NCI-H69 (cell line): Measurements from ENCODE around the gene CPB2.
A peak's percentile ranks its signal among the peaks of the same experiment; 100 is the strongest.

Source experiments
- DNase-seq: peaks from one replicate; lab custom pipeline; 2025; lab: John Stamatoyannopoulos, UW

CPB2 gene

DNA sequence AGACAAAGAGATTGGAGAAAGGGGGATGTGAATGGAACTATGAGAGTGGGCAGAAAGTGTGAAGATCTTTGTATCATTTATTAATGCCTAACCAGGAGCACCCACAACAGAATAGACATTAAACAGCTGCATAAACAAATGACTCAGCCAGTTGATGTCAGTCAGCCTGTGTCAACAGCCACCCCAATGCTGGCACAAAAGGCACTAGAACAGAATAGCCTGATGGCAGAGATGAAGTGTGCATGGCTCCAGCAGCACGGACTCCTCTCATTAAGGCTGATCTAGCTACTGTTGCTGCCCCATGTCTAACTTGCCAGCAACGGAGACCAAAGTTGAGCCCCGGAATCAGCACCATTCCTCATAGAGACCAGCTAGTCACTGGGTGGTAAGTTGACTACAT lies 7.8 kb downstream of the CPB2 start:
- peak; percentile 39 for DNase-seq

DNA sequence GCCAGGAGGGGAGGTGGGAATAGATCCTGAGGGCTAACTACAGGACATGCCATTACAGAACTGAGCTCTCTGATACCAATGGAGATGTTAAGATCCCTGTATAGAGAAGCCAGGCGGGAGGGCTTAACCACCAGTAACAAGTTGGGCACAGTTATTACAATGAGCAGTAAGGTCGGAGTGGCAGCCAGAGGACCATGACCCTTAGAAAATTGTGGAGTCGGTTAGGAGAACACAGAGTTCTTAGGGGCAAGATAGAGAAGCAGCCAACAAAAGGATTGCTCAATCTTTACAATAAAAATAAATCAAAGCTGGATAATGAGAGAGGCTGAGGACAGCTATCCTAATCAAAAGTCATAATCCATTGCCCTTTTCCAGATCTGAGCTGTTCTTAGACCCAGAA lies 10.4 kb downstream of the CPB2 start:
- DNase-seq = no peak

DNA sequence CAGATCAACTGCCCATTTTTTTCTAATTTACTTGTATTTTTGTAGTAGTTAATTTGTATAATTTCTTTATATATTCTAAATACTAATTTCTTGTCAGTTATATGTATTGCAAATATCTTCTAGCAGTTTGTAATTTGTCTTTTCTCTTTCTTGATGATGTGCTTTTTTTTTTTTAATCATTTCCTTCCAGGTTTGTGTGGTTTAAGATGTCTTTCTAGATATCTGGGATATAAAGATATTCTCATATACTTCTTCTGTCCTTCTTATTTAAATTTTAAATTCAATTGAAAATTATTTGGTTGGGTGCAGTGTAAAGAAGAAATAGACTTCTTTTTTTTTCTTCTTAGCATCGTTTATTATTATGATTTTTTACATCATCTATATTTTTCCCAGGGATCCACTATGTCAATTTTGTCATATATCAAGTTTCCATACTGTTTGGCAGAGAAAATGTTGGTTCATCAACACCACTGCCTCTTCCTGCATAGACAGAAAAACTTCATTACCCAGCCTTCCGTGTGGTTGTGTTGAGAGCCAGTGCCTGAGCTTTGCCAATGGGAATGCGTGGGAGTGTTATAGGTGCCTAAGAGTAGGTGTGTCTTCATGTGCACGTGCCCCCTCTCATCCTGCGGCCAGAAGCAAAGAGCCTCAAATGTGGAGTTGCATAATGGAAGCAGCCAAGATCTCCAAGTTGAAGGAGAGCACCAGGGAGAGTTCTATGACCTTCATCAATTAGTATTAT lies 15.8 kb downstream of the CPB2 start:
- no peak for DNase-seq

DNA sequence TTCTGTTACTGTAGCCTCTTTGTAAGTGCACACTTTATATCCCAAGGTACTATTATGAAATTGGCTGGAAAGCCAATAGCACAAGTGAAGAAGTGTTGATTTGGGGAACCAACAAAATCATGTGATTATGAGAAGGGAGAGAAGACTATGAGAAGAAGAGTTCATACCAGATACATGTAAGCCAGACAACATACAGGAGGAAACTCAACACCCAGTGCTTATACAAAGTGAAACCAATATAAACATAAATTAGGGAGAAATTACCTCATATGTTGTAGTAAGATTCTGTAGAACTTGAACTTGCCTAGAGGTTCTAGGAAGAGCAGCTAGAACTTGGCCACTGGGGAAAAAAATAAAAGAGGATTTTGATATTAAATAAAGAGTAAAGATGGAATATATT lies 17.4 kb downstream of the CPB2 start:
- no peak for DNase-seq

DNA sequence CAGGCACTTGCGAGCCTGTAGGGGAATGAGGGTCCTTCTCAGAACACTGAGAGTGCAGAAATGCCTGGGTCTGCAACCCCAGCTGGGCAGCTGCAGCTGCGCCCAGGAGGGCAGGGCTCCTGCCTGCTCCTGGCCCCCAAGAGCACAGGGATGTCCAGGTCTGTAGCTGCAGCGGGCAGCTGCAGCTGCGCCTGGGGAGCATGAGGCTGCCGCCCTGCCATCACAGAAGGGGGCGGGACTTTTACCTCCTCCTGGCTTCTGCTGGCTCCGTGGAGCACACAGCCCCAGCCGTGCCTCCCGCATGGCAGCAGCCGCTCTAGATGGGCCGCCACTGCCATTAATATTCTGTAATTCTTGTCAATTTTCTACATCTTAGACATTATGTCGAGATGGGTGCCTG lies 17.8 kb downstream of the CPB2 start:
- DNase-seq = no peak

DNA sequence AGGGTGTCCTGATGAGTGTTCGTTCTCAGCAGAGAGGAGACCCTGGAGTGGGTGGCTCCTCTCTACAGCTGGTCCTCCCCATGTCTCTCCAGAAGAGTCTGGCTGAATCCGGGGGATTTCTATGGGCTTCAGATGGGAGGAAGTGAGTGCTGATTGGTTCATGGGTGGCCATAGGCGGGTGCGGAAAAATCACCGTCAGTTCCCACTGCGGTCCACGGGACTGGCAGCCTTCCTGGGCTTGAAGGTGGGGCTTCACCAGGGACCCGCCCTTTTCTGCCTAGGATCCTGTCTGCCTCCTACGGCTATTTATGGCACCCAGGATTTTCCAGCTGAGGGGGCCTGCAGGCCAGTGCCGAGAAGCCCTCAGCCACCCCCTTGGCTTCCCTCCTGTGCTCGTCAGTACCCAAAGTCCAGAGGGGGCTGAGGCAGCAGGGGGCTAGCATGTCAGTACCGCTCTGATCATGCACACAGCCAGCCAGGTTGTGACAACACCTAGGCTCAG lies 18.4 kb downstream of the CPB2 start:
- no peak for DNase-seq

DNA sequence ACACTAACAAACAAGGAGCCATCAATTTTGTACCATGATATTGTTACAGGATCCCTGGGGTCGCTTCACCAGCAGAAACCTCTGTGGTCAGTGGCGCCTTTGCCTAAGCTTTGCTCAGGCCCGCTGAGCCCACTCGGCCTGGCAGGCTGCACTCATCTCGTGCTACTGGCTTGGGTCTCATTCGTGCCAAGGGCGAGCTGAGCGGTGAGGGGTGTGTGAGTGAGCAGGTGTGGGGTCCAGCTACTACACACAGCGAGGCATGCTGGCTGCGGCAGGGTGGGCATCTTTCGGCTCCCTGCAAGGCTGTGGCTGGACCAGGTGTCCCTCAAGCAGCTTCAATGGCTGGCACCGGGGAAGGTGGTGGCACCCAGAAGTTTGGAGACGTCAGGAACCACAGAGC lies 19.1 kb downstream of the CPB2 start:
- DNase-seq = no peak

DNA sequence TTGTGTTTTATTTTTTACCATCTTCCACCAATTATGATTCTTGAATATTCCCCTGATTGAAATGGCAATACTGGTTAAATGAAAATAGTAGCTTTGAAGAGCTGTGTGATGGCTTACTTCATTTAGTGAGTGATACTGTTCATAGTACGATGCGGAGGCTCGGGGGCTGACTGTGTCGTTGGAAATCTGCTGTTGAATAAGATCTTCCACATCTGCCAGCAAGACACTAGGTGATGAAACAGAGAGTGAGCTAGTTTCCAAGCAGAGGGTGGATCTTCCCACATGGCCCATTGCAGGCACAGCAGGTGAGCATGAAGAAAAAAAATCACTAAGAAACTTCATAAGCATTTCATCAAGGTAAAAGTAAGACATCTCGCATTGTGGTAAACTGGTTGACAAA lies 22.5 kb downstream of the CPB2 start:
- DNase-seq = no peak

DNA sequence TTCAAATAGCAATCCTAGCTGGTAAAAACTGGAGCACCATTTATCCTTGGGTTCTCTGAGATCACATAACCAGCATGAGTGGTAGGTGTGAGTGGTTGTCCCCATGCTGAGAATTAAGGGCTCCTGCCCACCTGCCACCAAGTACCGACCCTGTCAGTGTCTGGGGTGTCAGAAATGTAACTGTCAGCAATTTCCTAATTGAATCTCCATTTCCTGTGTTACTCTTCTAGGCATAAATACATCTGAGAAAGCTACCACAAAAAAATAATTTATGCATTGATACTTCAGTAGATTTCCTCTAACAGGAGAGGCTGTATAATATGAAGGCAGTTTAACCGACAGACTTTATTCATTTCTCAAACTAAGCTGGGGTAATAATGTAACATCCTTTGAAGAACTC lies 25.1 kb downstream of the CPB2 start:
- no peak for DNase-seq

DNA sequence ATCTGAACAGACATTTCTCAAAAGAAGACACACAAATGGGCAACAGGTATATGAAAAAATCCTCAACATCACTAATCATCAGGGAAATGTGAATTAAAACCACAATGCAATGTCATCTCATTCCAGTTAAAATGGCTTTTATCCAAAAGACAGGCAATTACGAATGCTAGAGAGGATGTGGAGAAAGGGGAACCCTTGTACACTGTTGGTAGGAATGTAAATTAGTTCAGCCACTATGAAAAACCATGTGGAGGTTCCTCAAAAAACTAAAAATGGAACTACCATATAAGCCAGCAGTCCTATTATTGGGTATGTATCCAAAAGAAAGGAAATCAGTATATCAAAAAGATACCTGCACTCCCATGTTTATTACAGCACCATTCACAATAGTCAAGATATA lies 27.6 kb downstream of the CPB2 start:
- no peak for DNase-seq

DNA sequence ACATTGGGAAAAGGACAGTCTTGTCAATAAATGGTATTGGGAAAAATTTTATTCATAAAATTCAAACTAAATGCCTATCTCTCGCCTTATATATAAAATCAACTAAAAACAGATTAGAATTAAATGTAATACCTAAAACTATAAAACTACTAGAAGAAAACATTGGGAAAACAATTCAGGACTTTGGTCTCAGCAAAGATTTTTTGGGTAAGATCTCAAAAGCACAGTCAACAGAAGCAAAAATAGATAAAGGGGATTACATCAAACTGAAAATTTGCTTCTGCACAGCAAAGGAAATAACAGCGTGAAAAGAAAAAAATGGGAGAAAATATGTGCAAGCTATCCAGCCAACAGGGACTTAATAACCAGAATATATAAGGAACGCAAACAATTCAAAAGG lies 28.0 kb downstream of the CPB2 start:
- DNase-seq = no peak

DNA sequence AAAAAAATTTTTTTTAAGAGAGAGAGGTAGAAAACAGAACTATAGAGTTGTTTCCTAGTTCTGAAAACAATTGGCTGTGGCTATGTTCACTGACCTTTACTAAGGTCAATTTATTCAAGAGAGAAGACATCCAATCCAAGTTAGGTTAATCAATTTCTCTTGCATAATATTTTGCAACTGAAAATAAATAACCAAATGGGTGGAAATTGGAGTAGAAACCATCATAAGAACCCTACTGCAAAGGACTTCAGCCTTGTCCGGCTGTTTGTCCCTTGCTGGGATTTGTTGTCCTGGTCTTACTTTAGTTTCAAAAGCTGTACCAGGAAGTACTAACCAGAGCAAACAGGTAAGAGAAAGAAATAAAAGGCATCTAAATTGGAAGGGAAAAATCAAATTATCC lies 29.0 kb downstream of the CPB2 start:
- DNase-seq = no peak

DNA sequence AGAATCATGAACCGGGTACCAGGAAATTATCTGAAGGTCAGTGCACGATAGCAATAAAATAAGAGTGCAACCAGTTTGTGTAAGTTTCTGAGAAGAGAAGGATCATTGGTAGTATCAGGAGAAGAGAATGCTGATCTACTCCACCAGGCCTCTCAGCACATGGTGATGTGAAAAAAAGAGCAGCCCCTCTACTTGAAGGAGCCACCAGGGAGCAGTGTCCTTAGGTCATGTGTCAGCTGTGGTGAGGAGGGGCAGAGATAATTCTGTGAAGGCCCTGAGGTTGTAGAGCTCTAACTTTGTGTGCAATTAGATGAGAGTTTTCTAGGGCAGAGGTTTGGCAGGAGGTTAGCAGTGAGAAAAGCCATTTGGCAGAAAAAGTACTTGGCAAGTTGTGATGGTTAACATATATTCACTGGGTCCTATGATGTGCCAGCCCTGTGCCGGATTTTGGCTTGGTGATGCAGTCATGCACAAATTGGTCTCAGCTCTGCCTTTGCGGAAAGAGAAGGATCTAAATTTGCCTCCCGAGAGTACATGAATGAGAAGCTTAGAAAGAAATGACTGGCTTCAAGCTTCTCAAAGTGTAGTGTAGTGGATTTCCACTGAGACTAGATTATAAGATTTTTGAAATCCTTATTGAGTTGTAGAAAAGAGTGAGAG lies 33.1 kb downstream of the CPB2 start:
- no peak for DNase-seq

DNA sequence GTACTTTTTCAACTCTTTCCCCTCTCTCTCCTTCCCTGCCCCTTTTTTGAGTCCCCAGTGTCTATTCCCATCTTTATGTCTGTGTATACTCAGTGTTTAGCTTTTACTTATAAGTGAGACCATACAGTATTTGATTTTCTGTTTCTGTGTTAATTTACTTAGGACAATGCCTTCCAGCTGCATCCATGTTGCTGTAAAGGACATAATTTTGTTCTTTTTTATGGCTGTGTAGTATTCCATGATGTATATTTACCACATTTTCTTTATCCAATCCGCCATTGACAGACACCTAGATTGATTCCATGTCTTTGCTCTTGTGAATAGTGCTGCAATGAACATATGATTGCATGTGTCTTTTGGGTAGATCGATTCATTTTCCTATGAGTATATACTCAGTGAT lies 41.5 kb downstream of the CPB2 start:
- no peak for DNase-seq

DNA sequence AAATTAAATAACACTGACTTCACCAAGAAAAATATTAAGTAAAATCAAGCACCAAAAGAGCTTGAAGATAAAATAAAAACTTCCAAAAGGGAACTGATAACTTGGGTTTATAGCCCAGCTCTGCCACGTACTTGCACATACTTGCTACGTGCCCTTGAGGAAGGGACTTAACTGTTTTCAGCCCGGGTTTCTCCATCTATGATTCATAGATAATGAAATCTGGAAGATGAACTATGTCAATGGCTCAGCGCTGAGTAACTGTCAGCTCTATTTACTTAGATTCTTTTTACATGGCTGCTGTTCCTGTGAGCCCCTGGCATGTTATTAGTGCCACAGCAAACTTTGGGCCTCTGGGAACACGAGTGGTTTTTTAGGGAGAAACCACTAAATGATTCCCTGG lies 42.6 kb downstream of the CPB2 start:
- DNase-seq = no peak

DNA sequence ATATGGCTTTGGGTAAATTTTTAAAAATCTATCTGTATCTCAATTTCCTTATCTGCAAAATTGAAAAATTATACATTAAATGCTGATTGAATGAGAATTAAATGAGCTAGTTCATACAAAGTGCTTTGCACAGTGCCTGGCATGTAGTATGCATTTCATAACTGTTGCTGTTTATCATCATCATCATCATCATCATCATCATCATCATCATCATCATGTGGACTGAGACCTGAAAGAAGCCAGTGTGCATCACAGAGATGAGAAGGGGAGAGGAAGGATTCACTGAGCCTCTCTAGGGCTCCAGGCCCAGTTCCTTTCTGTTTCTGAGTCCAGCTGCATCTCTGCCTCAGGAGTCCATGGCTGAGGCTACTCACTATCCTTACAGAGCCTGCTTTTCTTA lies 45.4 kb downstream of the CPB2 start:
- no peak for DNase-seq

DNA sequence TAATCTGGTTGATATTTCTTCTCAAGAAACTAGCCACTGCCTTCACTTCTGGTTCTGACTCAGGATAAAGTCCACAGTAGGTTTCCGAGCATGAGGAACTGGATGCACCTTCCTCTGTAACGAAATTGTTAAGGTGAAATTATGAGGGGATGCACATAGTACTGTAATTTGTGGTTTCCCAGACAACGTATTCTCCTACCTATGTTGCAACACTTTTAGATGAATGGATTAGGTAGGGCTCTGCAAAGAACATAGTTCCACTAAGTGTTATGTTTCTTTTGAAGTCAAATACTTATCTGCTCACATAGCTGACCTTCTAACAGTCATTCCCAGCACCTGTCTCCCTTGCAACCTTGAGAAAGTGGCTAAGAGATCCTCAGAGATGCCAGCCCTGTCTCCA lies 46.6 kb downstream of the CPB2 start:
- DNase-seq = no peak

DNA sequence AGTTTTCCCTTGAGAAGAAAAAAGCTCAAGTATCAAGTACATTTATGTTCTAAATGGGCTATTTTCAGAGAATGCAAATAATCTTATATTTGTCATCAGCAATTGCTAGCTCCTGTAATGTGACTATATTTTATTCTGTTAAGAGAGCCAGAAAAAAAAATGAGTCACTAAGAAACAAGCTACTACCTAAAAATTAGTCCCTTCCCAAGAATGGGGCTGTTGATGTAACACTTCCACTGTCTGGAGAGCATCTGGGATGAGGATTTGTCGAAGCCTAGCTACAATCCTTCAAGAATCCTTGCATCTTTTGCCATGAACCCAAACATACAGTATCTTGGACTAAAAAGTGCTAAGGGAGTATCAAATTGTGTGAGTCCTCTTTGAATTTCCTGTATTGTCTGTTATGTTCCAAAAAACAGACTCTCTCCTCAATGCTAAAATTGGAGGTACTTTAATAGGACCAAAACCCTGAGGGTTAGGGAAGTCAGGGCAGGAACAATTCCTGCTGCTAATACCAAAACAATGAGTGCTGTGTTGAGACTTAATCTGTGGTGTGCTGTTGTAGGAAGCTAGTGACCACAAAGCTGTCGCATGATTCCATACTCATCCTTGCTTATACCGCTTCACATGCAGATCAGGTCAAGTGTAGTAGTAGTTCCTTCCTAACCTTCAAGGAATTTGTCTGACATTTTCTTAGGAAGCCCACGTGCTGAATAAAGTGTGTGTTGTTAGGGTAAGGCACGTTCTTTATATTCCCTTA lies 47.4 kb downstream of the CPB2 start:
- DNase-seq = no peak

DNA sequence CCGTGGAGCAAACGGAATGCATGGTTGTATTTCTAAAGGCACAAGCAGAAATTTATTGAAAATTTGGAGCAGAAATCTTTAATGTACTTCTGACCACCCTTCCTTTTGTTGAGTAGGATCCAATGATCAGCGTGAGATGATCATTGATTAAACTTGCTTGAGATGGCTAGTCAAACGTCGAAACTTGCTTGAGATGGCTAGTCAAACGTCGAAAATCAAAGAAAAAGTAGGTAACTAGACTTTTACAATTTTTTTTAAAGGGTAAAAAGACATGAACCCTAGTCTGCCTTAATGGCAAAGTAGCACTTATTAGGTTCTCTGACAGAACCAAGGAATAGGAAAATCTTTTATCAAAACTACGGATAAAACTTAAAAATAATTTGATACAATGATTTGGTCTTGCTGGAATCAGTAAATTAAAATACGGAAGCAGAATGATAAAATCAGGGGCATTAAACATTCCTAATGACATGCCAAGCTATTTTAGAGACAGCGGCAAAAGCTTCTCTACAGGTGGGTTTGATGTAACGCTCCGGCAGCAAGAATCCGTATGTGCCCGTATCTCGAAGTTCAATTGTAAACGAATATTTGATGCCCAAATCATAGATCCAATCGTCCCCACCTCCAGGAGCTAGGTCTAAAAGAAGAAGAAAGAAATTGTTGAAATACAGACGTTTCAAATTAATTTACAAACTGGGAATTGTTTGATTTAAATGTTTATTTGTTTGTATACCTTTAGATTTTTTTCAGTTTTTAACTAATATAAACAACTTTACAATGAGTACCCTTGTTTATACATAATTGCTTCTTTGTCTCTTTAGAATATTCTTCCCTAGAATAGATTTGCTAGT lies 51.4 kb downstream of the CPB2 start:
- DNase-seq = peak; percentile 29

DNA sequence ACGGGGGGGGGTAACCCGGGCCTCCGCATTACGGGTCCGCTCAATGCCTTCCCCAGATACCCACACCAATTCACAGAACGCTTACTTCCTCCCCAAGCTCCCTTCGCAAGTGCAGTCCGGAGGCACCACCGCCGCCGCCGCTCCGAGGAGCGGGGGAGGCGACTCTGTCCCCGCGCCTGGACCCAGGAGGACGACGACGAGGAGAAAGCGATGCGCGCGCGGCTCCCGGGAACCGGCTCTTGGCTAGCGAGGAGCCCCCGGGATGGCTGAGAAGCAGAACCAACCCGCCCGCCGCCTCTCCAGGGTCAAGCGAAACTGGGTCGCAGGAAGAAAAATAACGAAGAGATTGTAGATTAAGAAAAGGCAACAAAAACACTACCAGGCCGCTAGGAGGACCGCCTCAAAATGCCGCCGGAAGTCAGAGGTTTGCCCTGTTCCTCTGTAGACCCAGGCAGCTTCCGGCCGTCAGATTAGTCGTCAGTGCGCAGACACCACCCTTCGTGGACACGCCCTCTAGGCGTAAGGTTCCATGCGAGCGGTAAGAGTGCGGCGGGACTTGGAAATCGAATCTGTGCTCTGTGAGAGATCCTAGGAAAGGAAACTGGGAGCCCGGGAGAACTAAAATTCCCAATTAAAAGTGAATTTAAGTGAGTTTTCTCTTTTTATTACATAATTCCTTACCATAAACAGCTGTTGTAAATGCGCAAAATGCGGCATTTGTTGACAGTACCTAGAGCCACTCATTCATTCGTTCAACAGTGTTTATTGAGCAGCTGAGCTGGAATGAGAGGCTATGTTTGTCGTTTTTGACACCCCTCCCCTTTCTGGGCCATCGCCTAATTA lies 52.3 kb downstream of the CPB2 start, which contains the start of gene ZC3H13:
TSS of gene ZC3H13 (minus strand) at position 428 of the 843 bp plus-strand sequence. CDS start 7,239 bp downstream, outside the sequence.
- peak; percentile 94 for DNase-seq

DNA sequence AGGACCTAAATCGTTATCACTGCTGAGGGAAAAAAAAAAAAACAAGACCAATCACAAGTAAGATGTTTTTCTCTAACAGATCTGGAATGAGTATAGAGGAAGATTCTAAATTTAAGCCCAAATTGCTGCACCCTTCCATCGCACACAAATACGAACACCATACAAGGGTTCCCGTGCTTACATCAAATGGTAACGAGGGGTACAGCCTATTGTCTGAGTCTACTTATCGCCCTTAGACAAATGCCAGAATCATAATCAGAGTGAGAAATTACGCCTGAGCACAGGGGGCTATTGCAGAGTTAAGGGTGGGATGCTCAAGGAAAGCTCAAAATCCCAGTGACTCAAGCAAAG lies 52.9 kb downstream of the CPB2 start:
- DNase-seq = no peak
